AG08396 (cell line): ENCODE measurements around the gene NKAP.
"Not testable (repeated sequence)": the region's sequence is repeated elsewhere in the genome, so short reads cannot be mapped to it uniquely, and the experiment has no call there.

Experiments used
- DNase-seq: peaks from one replicate; pipeline ENCODE4 v3.0.0; 2012; ENCODE audit warnings: low spot score, mixed read lengths

NKAP gene

DNA sequence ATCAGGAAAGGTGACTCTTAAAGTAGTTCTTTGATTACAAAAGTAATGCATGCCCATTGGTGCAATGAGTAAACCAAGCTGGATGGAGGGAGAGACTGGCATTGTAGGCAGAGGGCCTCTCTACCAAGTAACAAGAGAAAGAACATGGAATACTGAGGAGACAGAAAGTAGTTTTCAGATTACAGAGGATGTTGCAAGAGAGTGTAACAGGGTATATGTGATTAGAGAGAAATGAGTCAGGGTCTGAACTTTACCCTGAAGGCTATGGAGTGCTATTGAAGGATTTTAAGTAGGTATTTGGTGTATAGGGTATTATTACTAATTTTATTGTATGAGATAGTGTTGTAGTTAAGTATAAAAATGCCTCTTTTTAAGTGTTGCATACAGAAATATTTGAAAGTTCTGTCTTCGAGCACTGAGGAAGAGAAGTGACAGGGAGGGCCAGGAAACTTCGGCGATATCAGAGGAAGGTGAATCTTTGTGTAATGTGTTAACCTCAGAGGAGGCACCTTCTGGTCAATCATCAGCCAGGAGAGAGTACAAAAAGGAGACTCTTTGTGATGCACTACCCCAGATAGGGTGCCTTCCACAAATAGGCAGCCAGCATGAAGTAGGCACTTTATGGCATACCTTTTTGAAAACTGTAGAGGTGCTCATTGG lies 8.2 kb downstream of the NKAP start:
- no peak for DNase-seq

GRCh38 chrX:119922391-119922790 lies 21.2 kb downstream of the NKAP start:
- not testable (repeated sequence) for DNase-seq

- no peak for DNase-seq
These were observed 23.5 kb downstream of the NKAP start for GRCh38 chrX:119919835-119920585.

- no peak for DNase-seq
These were observed 25.7 kb downstream of the NKAP start for GRCh38 chrX:119917877-119918276.

DNA sequence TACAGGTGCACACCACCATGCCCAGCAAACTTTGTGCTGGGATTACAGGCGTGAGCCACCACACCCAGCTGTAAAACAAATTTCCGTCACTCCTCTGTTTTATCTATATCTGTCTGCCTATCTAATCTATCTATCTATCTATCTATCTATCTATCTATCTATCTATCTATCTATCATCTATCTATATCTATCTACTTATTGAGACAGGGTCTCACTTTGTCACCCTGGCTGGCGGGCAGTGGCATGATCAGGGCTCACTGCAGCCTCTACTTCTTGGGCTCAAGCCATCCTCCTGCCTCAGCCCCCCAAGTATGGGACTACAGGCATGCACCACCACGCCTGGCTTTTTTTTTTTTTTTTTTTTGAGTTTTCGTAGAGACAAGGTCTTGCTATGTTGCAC lies 27.2 kb downstream of the NKAP start:
- no peak for DNase-seq

DNA sequence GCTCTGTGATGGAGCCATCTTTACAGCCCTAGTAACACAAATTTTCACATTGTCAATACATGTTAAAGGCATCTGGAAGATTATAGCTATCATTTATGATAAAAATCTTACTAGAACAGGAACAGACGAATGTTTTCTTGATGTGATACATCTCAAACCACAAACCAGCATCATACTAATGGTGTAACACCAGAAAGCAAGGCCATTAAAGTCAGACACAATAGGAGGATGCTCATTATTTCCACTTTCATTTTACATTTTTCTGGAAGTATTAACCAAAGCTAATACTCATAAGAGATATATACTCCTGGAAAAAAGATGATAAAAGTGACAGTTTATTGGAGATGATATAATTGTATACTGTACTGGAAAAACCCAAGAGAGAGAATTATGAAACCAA lies 42.6 kb downstream of the NKAP start:
- DNase-seq: no peak

GRCh38 chrX:119899125-119899524 lies 44.4 kb downstream of the NKAP start:
- no peak for DNase-seq

GRCh38 chrX:119895843-119896326 lies 47.7 kb downstream of the NKAP start, which contains the start of gene AKAP14:
TSS of gene AKAP14 (plus strand) at chrX:119895893. CDS start at chrX:119903224, 7,331 bp downstream.
- DNase-seq: no peak

DNA sequence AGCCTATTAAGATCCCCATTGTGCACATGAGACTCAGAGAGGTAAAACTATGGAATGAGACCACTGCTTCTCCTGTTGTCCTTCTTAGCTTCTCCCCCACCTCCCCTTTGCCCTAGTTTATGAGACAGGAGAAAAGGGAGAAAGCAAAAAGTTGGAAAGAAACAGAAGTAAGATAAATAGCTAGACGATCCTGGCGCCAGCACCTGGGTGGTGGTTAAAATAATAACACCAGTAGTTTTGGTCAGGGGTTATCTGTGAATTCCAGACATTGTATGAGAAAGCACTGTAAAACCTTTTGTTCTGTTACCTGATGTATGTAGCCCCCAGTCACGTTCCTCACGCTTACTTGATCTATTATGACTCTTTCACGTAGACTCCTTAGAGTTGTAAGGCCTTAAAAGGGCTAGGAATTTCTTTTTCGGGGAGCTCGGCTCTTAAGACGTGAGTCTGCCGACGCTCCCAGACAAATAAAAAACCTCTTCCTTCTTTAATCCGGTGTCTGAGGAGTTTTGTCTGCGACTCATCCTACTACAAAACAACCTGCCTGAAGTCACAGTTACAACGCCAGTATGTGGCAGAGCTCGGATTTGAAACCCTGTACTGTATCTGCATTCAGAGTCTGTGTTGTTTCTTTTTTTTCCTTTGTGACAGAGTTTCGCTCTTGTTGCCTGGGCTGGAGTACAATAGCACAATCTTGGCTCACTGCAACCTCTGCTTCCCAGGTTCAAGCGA lies 51.4 kb downstream of the NKAP start:
- not testable (repeated sequence) for DNase-seq

DNA sequence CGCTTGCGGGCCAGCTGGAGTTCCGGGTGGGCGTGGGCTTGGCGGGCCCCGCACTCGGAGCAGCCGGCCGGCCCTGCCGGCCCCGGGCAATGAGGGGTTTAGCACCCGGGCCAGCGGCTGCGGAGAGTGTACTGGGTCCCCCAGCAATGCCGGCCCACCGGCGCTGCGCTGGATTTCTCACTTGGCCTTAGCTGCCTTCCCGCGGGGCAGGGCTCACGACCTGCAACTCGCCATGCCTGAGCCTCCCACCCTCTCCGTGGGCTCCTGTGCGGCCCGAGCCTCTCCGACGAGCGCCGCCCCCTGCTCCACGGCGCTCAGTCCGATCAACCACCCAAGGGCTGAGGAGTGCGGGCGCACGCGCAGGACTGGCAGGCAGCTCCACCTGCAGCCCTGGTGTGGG lies 52.9 kb downstream of the NKAP start:
- DNase-seq: not testable (repeated sequence)

DNA sequence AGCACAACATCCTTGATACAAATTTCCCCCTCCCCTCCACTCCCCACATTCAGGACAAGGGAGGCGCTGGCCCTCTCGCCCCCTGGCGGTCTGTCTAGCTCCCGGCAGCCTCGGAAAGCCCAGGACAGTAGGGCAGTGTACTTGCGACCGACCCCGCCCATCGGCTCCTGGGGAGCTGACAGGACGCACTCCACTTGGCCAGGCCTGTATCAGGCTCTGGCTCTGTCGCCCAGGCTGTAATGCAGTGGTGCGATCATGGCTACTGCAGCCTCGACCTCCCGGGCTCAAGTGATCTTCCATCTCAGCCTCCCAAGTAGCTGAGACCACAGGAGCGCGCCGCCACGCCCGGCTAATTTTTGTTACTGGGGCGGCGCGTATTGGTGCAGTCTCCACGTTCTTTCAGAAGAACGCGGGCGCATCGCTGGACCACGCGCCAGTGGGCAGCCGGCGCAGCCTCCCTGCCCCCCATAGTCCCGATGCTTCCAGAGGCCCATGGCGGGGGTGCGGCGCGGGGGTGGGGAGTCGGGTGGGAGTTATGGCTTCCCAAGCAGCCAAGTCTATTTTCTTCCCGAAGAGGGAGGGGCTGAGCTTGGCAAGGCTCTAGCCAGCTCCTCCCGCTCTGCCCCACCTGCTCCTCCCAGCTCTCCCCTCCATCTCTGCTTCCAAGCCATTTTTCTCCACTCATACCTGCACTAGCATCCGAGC lies 55.7 kb downstream of the NKAP start:
- peak; percentile 67 for DNase-seq

- DNase-seq: no peak
These were observed 57.8 kb downstream of the NKAP start for GRCh38 chrX:119885554-119886428.

GRCh38 chrX:119880552-119881437 lies 62.8 kb downstream of the NKAP start:
- DNase-seq: peak; percentile 69

- DNase-seq: no peak
These were observed 63.5 kb downstream of the NKAP start for GRCh38 chrX:119880076-119880475.

GRCh38 chrX:119878740-119879139 lies 64.8 kb downstream of the NKAP start:
- no peak for DNase-seq

DNA sequence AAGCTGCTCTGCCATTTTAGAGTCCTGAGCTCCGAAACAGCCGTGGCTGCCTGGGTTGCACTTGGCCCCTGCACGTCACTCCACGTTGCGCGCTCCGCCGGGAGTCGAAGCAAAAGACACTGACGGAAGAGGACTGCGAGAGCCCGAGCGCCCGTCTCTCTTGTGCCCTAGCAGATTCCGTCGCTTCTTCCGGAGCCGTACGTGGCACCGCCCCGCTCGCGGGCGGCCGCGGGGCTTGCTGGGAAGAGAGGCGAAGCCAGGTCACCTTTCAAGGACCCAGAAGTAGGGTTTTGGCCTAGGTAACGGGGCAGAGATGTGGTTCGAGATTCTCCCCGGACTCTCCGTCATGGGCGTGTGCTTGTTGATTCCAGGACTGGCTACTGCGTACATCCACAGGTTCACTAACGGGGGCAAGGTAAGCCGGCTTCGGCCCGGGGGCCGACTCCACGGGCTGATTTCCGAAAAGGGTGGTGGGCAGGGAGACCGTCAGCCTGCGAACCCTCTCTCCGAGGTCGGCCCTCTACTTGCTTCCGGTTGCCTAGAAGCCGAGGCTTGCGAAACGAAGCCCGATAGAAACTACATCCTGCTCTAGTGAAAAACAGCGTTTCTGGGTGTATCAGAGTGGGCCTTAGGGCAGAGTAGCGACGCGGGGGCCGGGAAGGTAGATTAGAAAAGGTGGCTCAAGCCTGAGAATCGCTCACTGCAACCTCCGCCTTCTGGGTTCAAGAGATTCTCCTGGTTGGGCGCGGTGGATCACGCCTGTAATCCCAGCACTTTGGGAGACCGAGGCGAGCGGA lies 71.8 kb downstream of the NKAP start, which contains the start of the genes NDUFA1 and RNF113A:
NDUFA1 (plus strand) TSS at position 234 of the 797 bp plus-strand sequence; CDS start at position 314, 80 bp downstream.
RNF113A (minus strand) TSS at position 135 of the 797 bp plus-strand sequence; CDS start at position 15, 120 bp downstream.
- peak; percentile 79 for DNase-seq

DNA sequence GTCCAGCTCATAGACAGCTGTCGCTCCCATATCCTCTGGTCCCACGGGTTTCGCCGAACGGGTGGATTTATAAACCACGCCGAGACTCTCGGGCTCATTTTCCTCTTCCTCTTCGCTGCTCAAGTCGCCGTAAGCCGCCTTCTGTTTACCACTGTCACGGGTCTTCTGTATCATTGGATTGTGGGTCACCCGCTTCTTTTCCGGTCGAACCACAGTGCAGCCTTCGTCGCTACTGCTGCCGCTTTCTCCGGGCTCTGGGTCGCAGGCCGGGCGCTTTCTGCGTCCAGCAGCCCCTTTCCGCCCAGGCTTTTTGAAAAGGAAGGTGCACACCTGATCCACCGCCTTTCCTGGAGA lies 72.3 kb downstream of the NKAP start:
- DNase-seq: no peak
